Measurements from ENCODE around the gene PWP1. TPM values are rescaled to one million over a fixed set of nuclear protein-coding genes. Genes with fewer than 3 reads are reported as not detected.

Gene PWP1
- total RNA-seq: 59.2 and 99.5 TPM in 2 replicates

GRCh38 chr12:107685360-107686248 lies at the start of gene PWP1:
PWP1 (plus strand) TSS chr12:107685799; CDS start chr12:107685900, 101 bp downstream.

GRCh38 chr12:107760809-107761501 lies 75.4 kb downstream of the PWP1 start, which contains the start of gene PRDM4:
PRDM4 (minus strand) TSS chr12:107761137; CDS start chr12:107760515, 622 bp downstream.

Other genes starting within 250 kb of the PWP1 start
- gene PRDM4, start 75.3 kb downstream of the PWP1 start, total RNA-seq: 17.8 and 18.4 TPM in 2 replicates
- gene ASCL4, start 88.9 kb downstream of the PWP1 start, total RNA-seq: not detected in 2 replicates

All from bronchus fibroblast of lung (primary cell).